ENCODE data around the gene PTPRN2. TPM values are rescaled to one million over a fixed set of nuclear protein-coding genes. Genes with fewer than 3 reads are reported as not detected.

The PTPRN2 gene
- total and polyA plus RNA-seq, 2 donors (not counting 3 experiments of a cell fraction or from before 2014, with no cell fraction given) = 0.62 to 0.88 TPM

- Histone ChIP-seq H3K4me3 (replicated peaks in 1 of 3; ENCODE audit: insufficient read depth in 1 of 3, low read depth in 1 of 3, low read length in 3 of 3) (no peak overlapping the region), H3K4me2 (ENCODE audit: insufficient read depth, low read length) (no peak overlapping the region), H3K9ac (replicated peaks; ENCODE audit: extremely low read depth, insufficient read depth, low read length) (no peak overlapping the region), H3K4me1 (ENCODE audit: control insufficient read depth, extremely low read depth, insufficient read depth, low read length) (no peaks in the 10 kb centered on the region), H4K20me1 (replicated peaks; ENCODE audit: control insufficient read depth, extremely low read depth, insufficient read depth, low read length) (no peaks in the 10 kb centered on the region), H2AFZ (ENCODE audit: low read depth, low read length) (no peak overlapping the region), H3K36me3 (ENCODE audit: control insufficient read depth in 2 of 2, extremely low read depth in 1 of 2, insufficient read depth in 2 of 2, low read length in 2 of 2) (no peaks in the 10 kb centered on the region), H3K79me2 (ENCODE audit: control insufficient read depth, insufficient read depth, low read length) (no peaks in the 10 kb centered on the region), H3K27ac (ENCODE audit: insufficient read depth, low read depth, low read length) (no peak overlapping the region), H3K27me3 (ENCODE audit: control insufficient read depth in 2 of 2, insufficient read depth in 2 of 2, low read length in 2 of 2) (no peaks in the 10 kb centered on the region), H3K9me3 (replicated peaks; ENCODE audit: control insufficient read depth, insufficient read depth, low read length) (peaks cover 19% of the 10 kb centered on the region), H3K9me1 (replicated peaks; ENCODE audit: control insufficient read depth, extremely low read depth, insufficient read depth, low read length) (no peaks in the 10 kb centered on the region)
- DNase-seq (ENCODE audit: low read depth, low spot score) (no peak), FAIRE-seq (no peak)
- CTCF ChIA-PET = no interaction called here
- POLR2A ChIA-PET = no interaction called here
- no TSS peak for BruUV-seq (replicated peaks)
- intact Hi-C loops (cut with micrococcal nuclease) (no loop called here), dilution Hi-C loops (cut with MboI; ENCODE audit: extremely low pct_ligation_motif_present, low sequenced_read_pairs) (no loop called here)
- no peak for TF ChIP-seq FOS (IDR thresholded peaks at IDR 0.05; ENCODE audit: borderline replicate concordance, insufficient read depth, low read length)
- TF ChIP-seq MAX (IDR thresholded peaks at IDR 0.05; ENCODE audit: insufficient read depth, insufficient read length) = no peak
- no peak for TF ChIP-seq POLR2A (IDR thresholded peaks at IDR 0.05; ENCODE audit: low read depth, low read length)
- no peak for TF ChIP-seq GATA2 (IDR thresholded peaks at IDR 0.05; ENCODE audit: insufficient read depth, insufficient read length, low read depth, low read length)
- TF ChIP-seq POLR2AphosphoS5 (IDR thresholded peaks at IDR 0.05; ENCODE audit: insufficient read depth, low read depth, low read length) = no peak
- no peak for TF ChIP-seq CTCF (IDR thresholded peaks at IDR 0.05; ENCODE audit: extremely low read depth in 1 of 2, insufficient read depth in 1 of 2, low read depth in 1 of 2, low read length in 2 of 2)
- no peak for TF ChIP-seq MYC (IDR thresholded peaks at IDR 0.05; ENCODE audit: low read depth, low read length)
- no peak for TF ChIP-seq JUN (IDR thresholded peaks at IDR 0.05; ENCODE audit: borderline replicate concordance, insufficient read depth, insufficient read length, low read depth)
- TF ChIP-seq EZH2 (IDR thresholded peaks at IDR 0.05; ENCODE audit: borderline replicate concordance, low read depth, low read length, severe bottlenecking) = no peak
These were observed 644.1 kb downstream of the PTPRN2 start for GRCh38 chr7:157943561-157943960.

All from endothelial cell of umbilical vein (primary cell).